ENCODE data around the gene TAF1D. TPM values are rescaled to one million over a fixed set of nuclear protein-coding genes. Genes with fewer than 3 reads are reported as not detected.
"Not testable (repeated sequence)": the region's sequence is repeated elsewhere in the genome, so short reads cannot be mapped to it uniquely, and the experiment has no call there.

Gene TAF1D, protein sequence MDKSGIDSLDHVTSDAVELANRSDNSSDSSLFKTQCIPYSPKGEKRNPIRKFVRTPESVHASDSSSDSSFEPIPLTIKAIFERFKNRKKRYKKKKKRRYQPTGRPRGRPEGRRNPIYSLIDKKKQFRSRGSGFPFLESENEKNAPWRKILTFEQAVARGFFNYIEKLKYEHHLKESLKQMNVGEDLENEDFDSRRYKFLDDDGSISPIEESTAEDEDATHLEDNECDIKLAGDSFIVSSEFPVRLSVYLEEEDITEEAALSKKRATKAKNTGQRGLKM
- 111 TPM for polyA plus RNA-seq (2013, experiment 1 of 2; ENCODE audit: insufficient read length)
- polyA plus RNA-seq (2013, experiment 2 of 2; ENCODE audit: insufficient read length), result 116 TPM

DNA sequence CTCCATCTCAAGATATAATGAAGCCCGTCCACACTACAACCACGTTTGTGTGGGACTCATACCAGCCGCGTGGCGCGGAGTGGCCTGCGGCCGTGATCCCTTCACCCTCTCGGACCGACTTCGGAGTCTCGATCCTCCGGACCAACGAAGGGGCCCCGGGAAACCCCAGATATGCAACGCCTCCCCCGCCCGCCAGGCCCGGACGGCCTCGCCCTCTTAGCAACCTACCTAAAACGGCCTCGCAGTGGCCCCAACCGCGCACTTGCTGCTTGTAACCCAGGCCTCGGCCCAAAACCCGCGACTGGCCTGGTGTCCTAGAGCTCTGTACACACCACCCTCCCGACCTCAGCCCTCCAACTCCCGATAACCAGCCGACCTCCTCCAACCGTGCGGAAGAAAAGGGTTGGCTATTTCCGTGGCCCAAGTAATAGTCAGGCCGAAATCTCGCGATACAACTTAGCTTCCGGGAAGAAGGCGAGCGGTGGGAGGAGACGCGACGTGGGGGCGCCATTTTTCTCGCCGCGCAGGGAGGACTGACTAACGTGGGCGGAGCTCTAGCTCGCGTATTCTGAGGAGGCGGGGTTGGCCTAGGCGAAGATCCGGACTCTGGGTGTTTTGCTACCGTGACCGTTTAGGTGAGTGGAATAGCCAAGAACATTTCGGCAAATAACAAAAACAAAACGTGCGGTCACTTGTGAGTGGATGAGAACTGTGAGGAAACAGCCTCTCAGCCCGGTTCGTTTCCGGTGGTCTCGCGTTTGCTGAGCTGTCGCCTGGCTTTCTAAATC is at the start of gene TAF1D, which contains the start of gene C11orf54:
TSS of gene TAF1D (minus strand) at position 402 of the 788 bp plus-strand sequence. CDS start 2,191 bp downstream, outside the sequence.
TSS of gene C11orf54 (plus strand) at position 579 of the 788 bp plus-strand sequence. CDS start 5,722 bp downstream, outside the sequence.
- DNase-seq, result peak; percentile 99

DNA sequence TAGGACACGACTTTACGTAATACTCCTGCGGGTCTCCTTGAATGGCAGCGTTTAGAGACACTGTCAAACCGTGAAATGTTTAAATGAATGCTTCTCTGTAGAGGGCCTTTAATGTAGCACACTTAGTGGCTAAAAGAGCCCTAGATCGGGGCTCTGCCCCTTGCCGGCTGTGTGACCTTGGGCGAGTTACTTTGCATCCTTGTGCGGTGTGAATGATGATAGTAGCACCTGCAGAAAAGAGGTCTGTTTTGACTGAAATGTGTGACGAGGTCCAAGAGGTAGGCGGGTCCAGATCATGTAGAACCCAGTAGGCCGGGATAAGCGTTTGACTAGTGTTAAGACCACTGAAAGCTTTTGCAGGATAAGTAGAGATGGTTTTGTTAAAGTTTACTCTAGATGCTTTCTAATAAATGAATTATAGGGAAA is 43.7 kb upstream of the TAF1D start:
- no peak for DNase-seq

DNA sequence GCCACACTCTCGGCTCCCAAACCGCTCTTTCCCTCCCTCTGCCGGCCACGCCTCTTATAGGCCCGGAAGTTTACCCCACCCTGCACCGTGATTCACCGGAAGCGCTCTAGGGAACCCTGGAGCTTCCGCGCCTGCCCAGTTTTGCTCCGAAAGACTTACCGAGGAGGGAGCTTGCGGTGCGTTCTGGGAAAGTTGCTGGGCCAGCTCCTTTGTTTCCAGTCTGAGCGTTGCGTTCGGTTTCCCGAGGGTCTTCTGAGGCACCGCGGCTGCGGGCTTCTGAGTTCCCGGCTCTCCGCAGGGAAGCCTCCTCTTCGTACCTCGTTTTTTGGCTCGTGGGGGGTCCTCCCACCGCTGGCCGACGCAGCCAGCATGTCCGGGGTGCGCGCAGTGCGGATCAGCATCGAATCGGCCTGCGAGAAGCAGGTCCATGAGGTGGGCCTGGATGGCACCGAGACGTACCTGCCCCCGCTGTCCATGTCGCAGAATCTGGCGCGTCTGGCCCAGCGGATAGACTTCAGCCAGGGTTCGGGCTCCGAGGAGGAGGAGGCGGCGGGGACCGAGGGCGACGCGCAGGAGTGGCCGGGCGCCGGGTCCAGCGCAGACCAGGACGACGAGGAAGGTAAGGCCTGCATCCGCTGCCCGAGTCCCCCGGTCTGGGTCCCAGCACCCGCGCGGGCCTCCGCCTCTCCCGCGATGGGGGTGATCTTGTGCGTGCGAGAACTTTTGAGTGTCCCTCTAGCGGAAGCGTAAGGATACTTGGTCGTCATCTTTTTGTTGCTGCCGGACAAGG is 43.0 kb upstream of the TAF1D start, which contains the start of gene MED17:
TSS of gene MED17 (plus strand) at position 138 of the 790 bp plus-strand sequence. CDS start at position 370, 232 bp downstream.
- DNase-seq, result peak; percentile 95

DNA sequence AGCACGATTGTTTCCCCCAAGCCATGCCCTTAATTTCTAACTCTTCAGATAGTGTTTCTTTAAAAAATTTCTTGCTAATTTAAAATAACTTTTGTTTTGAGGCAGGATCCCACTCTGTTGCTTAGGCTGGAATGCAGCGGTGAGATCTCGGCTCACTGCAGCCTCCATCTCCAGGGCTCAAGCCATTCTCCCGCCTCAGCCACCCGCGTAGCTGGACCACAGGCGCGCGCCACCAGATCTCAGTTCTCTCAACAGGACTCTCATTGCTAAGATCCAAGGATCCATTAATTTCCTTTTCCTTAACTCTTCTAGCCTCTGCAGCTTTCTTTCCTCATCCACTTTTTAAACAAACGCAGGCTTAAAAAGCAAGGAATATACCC is 42.5 kb upstream of the TAF1D start:
- no peak for DNase-seq

DNA sequence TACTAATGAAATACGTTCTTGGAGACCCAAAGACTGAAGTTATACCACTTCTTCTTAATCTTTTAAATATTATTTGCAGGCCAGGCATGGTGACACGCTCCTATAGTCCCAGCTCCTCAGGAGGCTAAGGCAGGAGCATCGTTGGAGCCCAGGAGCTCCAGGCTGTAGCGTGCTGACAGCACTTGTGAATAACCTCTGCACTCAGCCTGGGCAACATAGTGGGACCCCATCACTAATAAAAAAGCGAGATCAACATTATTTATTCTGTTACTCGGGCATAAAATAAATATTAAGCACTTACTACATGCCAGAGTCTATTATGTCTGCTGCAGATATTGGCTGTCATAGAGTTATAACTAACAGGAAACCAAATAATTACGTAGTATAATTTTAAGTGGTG is 42.1 kb upstream of the TAF1D start:
- no peak for DNase-seq

DNA sequence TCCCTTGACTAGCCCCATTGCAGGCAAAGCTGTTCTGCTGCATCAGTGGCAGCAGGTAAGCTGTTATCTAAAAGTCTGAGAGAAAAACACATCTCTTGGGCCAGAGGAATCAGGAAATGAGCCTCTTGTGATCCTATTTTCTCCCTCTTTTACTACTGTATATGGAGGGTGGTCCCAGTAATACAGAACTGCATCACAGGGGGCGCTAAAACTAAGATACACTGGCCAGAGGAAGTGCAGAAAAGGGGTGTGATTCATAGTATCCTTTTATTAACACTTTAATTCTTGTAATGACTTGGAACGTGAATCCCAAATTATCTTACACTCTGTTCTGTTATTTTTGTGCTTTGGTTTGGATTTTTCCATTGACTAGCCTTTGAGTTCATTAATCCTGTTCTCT is 34.0 kb upstream of the TAF1D start:
- DNase-seq, result peak; percentile 5

DNA sequence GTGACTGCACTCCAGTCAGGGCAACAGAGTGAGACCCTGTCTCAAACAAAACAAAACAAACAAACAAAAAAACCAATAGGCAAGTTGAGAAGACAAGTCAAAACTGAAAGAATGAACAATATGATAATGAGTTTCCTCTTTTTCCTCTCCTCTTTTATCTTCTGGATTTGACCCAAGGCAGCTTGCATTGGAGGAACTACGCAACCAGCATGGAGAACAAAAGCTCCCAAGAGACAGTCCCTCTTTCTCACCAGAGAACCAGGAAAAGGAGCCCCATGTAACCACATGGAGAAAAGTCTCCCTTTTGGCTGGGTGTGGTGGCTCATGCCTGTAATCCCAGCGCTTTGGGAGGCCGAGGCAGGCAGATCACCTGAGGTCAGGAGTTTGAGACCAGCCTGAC is 33.3 kb upstream of the TAF1D start:
- not testable (repeated sequence) for DNase-seq

DNA sequence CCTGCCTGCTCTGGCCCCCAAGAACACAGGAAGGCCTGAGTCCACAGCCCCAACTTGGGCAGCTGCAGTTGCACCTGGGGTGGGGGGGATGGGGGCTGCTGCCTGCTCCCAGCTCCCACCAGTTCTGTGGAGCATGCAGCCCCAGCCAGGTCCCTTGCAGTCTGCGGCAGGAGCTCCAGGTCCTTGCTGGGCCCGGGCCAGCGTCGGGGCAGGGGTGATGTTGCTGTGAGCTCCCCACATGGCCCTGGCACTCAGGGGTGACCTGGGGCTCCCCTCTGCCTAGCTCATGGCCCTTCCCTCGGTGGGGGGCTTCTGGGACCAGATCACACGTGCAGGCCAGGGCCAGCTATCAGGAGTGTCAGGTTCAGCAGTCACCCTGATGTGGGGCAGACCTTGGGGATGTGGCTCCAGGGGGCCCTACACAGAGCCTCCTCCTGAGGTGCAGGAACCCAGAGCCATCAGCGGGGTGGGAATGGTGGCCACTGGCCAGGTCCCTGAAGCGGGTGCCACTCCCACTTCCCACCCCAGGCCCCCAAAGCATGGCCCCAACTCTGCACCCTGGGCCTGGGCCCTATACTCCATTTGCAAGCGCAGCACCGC is 32.4 kb upstream of the TAF1D start:
- DNase-seq, result no peak

DNA sequence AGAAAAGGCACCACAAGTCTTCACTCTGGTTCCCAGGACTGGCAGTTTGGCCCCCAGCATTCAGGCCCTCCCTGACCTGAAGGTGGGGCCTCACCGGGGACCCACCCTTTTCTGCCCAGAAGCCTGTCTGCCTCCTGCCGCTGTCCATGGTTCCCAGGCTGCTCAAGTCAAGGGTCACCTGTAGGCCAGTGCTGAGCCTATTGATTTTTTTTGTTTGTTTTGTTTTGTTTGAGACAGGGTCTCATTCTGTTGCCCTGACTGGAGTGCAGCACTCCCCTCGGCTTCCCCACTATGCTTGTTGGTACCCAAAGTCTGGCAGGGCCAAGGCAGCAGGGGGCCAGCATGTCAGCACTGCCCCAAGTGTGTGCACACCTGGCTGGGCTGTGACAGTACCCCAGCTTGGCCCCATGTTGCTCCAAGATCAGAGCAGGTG is 31.8 kb upstream of the TAF1D start:
- no peak for DNase-seq

DNA sequence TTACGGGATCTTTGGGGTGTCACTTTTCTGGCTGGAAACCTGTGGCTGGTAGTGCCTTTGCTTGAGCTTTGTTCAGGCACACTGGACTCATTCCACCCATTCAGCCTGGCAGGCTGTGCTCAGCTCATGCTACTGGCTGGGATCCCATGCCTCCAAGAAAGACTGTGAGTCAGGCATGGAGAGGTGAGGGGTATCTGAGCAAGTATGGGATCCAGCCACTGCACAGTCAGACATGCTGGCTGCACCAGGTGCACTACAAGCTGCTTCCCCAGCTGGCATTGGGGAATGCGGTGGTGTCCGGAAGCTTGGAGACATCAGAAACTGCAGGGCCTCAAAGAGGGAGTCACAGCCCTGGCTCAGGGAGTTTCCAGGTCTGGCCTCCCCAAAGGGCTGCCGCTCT is 30.8 kb upstream of the TAF1D start:
- no peak for DNase-seq

DNA sequence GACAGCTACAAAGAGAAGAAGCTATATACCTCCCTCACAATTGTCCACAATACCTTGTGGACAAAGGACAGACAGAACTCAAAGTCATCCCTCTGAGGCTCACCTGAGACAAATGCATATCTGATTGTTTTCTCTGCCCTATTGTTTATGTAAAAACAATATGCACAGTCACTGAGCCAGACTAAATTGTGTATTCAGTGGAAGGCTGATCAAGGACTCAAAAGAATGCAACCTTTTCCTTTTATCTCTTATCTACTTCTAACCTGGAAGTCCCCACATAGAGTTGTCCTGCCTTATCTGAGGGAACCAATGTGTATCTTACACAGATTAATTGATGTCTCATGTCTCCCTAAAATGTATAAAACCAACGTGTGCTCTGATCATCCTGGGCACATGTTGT is 28.9 kb upstream of the TAF1D start:
- DNase-seq, result no peak

DNA sequence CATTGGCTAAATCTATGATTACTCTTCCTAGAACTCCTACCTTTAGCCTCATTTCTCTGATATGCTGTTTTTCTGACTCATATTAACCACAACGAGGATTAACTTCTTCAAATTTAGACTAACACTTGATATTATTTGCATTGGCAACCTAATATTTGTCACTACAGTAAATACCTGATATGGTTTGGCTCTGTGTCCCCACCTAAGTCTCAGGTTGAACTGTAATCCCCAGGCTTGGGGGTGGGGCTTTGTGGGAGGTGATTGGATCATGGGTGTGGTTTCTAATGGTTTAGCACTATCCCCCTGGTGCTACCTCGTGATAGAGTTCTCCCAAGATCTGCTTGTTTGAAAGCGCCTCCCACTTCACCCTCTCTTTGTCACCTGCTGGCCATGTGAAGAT is 25.7 kb upstream of the TAF1D start:
- no peak for DNase-seq

DNA sequence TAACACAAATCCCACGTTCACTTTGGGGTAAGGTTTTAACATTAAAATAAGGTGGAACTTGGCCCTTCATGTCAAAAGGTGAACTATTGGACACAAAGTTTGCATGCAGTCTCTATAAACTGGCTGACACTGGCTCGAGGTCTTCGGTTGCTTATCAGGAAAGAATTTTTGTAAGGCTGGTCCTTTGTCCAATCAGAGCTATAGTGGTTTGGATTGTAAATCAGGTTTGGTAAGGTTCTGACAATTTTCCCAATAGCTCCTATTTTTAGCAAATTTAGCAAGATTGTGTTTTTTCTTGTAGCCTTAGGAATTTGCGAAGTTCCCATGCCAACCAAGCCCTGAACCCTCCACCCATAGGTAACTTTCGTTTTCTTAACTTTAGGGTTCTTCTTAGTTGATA is 25.2 kb upstream of the TAF1D start:
- DNase-seq, result no peak

DNA sequence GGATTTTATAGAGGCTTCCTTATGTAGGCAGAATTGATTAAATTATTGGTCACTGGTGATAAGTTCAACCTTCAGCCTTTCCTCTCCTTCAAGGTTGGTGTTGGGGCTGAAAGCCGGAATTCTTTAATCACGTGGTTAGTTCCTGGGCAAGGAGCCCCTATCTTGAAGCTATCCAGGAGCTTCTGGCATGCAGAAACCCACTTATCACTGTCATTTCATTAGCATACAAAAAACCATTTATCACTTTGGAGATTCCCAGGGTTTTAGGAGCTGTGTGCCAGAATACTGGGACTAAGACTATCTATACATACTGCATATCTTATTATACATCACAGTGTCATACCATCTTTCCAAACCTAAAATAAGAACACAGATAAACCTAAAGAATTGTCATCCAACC is 24.3 kb upstream of the TAF1D start:
- no peak for DNase-seq

DNA sequence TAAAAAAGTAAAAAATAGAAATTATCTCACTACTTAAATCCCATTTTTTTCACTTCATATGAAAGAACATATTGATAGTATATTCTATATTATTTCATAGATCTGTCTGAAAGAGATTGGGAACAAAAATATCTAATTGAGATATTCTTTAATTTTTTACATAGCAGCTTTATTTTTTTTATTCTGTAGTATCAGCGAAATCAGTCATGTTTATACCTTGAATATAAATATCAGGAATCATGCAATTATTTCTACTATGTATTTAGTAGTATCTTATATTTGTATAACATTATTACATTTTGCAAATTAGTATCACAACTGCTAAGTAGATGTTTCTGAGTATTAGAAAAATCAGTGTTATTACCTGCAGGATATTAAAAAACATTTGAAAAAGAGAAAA is 20.6 kb upstream of the TAF1D start:
- no peak for DNase-seq

DNA sequence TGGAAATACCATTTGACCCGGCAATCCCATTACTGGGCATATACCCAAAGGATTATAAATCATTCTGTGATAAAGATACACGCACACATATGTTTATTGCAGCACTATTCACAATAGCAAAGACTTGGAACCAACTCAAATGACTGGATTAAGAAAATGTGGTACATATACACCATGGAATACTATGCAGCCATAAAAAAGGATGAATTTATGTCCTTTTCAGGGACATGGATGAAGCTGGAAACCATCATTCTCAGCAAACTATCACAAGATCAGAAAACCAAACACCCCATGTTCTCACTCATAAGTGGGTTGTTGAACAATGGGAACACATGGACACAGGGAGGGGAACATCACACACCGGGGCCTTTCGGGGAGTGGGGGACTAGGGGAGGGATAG is 17.8 kb upstream of the TAF1D start:
- DNase-seq, result not testable (repeated sequence)

DNA sequence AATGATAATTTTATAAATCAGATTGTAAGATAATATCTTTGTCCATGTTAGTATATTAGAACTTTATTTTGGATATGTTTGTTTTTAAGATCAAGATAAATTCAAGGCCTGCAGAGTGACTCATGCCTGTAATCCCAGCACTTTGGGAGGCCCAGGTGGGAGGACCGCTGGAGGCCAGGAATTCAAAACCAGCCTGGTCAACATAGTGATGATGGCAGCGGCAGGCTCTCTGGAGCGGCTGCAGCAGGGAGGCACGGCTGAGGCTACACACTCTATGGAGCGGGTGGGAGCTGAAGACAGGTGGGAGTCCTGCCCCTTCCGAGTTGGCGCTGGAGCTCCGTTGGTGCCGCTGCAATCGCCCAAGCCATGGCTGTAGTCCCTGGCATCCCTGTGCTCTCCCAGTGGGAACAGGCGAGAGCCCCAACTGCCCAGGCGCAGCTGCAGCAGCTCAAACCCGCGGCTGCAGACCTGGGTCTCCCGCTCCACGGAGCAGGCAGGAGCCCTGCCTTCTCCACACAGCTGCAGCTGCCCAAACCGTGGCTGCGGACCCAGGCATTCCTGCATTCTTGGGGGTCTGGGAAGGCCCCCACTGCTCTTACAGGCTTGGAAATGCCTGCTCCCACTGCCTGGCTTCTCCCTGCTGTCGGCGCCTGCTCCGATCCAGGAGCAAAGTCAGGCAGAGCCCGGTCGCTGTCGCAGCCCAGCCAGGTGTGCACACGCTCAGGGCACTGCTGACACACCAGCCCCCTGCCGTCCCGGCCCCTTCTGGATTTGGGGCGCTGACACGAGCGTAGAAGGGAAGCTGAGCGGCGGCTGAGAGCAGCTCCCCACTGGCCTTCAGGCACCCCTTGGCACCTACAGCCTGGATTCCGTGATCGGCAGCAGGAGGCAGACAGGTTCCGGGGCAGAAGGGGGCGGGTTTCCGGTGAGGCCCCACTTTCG is 16.9 kb upstream of the TAF1D start:
- DNase-seq, result no peak

DNA sequence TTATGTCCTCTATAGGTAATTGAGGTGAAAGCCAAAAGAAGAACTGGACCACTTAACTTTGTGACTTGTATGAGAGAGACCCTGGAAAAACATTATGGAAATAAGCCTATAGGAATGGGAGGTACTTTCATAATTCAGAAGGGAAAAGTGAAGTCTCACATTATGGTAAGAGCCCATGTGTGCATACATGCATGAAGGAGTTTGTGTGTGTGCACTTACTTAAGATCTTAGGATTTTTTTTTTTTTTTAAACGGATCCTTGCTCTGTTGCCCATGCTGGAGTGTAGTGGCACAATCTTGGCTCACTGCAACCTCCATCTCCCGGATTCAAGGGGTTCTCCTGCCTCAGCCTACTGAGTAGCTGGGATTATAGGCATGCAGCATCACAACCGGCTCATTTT is 16.0 kb upstream of the TAF1D start:
- DNase-seq, result no peak

DNA sequence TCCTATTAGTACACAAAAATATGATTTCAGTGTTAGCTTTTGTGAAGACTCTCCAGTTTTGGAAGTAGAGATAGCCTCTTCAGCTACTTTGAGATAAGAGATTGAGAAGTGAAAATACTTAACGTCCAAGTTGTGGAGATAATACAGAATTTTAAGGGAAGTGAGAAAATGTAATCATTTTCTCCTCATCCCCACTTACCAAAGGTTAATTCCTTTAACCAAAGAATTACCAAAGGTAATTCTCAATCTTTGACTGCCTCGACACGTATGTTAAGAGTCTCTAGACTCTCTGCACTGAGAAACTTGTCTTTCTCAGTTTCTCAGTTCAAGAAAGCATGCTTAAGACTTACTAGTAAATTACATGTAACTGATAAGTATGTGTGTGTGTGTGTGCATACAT is 15.5 kb upstream of the TAF1D start:
- no peak for DNase-seq

DNA sequence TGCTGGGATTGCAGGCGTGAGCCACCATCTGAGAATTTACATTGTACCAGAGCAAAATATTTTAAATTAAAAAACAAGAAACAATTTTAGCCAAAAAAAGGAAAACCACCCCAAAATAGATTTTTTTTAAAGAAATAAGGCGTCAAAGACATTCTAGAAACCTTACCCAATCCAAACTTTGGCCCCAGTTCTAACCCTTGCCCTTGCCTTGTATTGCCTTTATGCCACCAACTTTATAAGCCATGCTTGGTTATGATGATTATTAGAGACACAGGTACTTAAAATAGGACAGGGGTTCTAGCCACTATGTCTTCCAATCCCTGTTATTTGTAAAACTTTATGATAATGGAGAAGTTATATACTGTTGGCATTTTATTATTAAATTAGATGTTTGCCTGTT is 11.9 kb upstream of the TAF1D start:
- DNase-seq, result no peak

DNA sequence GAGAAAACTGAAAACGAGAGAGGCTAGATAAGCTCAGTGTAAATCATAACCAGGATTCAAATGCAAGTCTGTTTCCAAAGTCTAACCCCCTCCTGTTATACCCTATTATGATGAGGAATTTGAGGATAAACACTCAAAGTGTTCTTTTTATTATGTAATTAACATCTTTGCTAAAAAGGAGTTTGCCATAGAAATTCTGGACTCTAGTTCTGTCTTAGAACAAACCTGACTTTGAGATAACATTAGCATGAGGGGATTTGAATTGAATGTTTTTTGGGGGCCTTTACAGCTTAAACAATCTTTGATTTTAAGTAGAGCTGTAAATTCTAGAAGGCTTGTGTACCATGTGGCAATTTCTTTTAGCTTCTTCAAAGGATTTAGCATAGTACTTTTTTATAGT is 9.7 kb upstream of the TAF1D start:
- no peak for DNase-seq
